IPS-NIHi7 (cell line): ENCODE data around the gene RSPO4.

Experiments used
- DNase-seq: peaks from one replicate; pipeline ENCODE4 v3.0.0; 2012; ENCODE audit warnings: mixed read lengths; ENCODE audit errors: extremely low spot score

Gene RSPO4

DNA sequence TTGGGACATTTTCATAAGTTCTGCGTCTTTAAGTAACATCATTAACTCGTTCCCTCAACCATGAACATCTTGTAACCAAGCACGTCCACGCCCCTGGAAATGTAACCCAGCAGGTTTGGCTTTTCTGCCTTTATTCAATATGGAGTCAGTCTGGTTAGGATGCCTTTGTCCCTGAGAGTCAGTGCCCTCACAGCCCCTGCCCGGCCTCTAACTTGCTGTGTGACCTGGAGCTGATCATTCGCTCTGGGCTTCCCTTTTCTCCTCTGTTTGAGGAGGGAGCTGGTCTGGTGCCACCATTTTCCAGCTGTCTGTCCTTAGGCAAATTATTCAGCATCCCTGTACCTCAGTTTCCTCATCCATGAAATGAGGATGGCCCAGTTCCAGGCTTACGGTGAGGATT, 59.5 kb downstream of the RSPO4 start:
- DNase-seq, result no peak

GRCh38 chr20:940926-941325, 61.2 kb downstream of the RSPO4 start:
- DNase-seq, result no peak

GRCh38 chr20:939606-940005, 62.5 kb downstream of the RSPO4 start:
- no peak for DNase-seq

DNA sequence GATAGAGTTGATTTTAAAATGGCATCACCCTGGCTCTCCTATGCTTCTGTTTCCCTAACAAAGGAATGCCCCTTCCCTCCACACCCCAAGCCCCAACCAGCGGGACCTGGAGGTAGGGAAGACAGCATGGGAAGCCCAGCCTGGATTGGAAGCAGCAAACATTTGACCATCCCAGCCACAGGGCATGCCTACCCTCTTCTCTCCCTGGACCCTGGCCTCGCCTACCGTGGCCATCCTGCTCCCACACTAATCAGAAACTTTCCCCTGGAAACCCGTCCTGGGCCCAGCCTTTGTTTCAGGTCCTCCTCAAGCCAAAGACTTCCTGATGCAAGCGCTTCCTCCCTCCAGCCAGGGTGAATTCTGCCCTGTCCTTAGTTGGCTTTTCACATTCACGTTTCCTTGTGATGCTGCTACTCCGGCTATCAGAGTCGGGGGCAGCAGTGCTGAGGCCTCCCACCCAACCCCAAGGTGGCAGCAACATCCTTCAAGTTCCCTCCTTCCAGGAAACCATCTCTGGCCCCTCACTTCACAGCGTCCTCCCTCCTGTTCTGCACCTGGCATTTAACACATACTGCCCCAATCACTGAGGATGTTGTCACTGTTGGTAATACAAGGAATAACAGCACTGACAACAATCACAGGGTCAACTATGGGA, 67.8 kb downstream of the RSPO4 start:
- DNase-seq, result peak; percentile 63

GRCh38 chr20:933029-933428, 69.1 kb downstream of the RSPO4 start:
- no peak for DNase-seq

- no peak for DNase-seq
Measured at GRCh38 chr20:931401-931800, 70.7 kb downstream of the RSPO4 start.

- DNase-seq, result no peak
Measured at GRCh38 chr20:926670-927069, 75.4 kb downstream of the RSPO4 start.

GRCh38 chr20:925516-925915, 76.6 kb downstream of the RSPO4 start:
- DNase-seq, result no peak

- no peak for DNase-seq
Measured at GRCh38 chr20:924639-925038, 77.5 kb downstream of the RSPO4 start.

DNA sequence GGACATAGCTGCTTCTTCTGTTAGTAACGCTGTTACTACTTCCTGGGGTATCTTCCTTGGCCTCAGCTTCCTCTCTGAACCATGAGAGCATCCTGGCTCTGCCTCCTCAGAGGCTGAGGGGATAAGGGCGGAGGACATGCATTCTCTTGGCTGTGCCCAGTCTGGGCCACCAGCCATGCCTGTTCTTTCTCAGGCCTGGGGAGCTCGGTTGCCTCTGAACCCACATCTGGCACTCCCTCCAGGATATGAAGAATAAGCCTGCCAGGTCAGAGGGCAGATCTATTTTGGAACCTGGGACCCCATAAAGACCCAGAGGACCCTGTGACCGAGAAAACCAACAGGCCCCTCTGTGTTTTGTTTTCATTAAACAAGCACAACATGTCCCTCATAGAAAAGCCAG, 79.3 kb downstream of the RSPO4 start:
- no peak for DNase-seq

DNA sequence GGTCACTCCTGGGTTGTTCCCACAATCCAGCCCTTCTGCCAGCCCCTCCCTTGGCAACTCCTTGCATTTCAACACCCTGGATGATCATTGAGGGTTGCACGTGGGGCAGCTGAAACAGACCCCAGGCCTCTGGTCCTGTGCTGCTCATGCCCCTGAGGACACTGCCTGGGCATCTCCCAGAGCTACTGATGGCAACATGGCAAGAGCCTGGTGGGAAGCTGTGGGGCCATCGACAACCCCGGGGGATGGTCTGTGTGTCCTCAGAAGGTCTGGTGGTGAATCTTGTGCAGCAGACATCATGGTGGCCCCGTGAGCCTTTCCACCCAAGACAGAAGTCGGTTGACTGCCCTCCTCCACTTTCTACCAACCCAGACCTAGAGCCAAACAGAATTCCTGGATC, 81.0 kb downstream of the RSPO4 start:
- DNase-seq, result no peak

DNA sequence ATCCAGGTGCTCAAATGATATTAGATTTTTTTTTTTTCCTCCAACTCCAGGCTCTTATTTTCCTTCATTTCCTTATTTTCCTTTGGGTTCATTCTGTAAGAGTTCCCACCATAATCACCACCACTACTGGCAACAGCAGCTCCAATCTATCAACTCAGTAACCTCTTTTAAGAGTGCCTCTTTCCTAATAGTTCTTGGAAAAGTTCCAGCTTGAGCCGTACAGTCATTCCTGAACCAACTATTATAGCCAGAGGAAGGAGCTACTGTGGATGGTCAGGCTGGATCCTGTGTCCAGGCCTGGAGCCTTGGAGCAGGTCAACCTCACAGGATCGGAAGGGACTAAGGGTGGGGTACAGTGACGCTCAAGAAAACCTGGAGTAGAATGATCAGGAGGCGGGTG, 81.8 kb downstream of the RSPO4 start:
- DNase-seq, result no peak

GRCh38 chr20:919491-919916, 82.6 kb downstream of the RSPO4 start:
- DNase-seq, result no peak

DNA sequence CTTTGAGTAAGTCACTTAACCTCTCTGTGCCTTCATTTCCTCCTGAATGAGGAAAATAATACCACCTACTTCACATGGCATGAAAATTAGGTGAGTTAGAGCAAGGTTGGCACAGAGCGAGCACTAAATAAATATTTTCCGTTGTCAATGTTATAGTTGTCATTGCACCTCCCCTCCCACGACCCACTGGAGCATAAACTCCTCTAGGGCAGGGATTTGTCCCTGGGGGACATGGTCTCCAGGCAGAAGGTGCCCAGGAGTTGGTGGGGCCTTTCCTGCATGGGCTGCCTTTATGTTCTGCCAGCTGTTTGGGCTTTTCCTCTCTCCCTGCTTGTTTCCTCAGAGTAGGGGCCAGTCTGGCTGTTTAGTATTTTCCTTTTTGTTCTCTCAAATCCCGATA, 84.7 kb downstream of the RSPO4 start:
- no peak for DNase-seq

GRCh38 chr20:916825-917224, 85.3 kb downstream of the RSPO4 start:
- peak; percentile 48 for DNase-seq

DNA sequence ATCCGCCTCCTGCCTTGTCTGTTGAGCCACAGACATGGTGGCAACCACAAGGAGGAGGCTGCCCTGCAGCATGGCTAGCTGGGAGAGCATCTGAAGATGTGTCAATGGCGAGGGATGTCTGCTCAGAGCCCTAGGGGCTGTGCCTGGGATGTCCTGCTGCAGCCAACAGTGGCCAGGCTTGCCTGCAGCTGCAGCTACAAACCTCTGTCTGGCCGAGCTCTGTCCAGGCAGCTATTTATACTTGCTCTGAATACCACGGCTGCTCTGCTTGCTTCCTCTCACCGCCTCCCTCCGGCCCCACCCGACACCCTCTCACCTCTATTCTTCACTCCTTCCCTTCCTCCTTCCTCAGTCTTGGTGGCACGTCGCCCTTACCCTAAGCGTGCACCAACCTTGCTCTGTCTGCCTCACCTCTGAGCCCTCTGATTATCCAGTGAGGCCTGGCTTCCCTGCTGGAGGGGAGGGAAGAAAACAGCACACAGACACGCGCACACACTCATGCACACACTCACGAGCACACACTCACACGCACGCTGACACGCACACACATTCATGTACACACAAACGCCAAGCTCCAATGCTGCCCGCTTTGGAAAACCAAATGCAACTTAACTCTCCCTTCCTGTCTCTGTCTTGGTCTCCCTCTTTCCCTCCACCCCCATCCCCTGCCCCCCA, 85.8 kb downstream of the RSPO4 start, which contains the start of gene ANGPT4:
TSS of gene ANGPT4 (minus strand) at position 210 of the 675 bp plus-strand sequence. CDS start at position 90, 120 bp downstream.
- DNase-seq, result peak; percentile 59

- no peak for DNase-seq
Measured at GRCh38 chr20:914727-915498, 87.2 kb downstream of the RSPO4 start.

DNA sequence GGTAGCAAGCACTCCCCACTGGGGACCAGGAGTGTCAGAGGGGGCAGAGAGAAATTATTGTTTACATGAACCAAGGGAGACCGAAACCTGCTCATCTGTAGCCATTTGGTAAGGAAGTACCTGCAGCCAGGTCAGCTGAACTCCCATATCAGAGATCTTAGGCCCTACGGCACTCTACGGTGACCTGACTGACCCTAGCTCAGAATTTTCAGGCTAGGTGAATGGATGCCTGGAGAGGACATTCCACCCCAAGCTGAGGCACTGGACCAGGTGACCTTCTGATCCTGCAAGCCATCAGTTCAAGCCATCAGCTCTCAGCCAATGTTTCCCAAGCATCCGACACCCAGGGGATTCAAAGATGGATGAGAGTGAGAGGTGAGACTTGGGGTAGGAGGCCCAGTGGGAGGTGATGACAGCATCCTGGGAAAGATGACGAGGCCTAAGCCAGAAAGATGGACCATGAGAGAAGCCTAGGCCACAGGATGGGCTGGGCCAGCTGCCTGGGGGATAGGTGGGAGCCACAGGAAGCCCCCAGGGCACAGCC, 88.7 kb downstream of the RSPO4 start:
- DNase-seq, result no peak

DNA sequence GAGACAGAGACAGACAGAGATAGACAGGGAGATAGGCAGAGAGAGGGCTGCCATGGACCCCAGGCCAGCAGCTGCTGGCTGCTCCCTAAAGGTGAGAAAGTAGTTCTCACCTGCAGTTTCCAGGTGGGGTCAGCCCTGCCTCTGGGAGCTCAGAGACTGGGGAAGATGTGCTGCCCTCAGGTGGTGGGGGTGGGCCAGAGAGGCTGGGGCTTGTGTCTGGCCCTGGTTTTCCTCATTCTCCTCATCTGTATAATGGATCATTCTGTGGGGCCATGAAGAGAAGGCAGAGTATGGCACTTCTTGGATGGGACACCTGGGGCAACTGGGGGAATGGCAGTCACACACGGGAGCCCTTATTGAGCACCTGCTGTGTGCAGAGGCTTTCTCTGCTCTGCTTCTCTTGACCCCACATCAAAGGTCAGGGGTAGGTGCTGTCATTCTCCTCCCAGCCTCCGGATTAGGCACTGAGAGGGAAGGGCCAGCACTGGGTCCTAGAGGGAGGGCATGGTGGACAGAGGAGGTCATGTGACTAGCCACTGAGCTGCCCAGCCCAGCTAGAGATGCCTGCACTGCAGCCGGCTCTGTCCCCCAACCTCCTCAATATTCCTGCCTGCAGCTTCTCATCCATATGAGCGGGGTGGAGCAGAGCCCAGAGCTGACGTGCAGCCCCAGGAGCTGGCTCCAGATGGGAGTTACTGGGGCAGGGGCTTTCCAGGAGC, 90.1 kb downstream of the RSPO4 start:
- peak; percentile 60 for DNase-seq

- no peak for DNase-seq
Measured at GRCh38 chr20:910870-911770, 91.0 kb downstream of the RSPO4 start.
